ENCODE measurements around the gene LEF1.

Gene LEF1

GRCh38 chr4:108192935-108193334, 24.2 kb upstream of the LEF1 start:
- no peak for TF ChIP-seq CTCF (IDR thresholded peaks at IDR 0.05; ENCODE audit: insufficient read depth, missing control alignments)
- FAIRE-seq (no peak), DNase-seq (ENCODE audit: insufficient read length, low spot score) (no peak)

- no peak for TF ChIP-seq CTCF (IDR thresholded peaks at IDR 0.05; ENCODE audit: insufficient read depth, missing control alignments)
- FAIRE-seq (no peak), DNase-seq (ENCODE audit: insufficient read length, low spot score) (no peak)
Measured at GRCh38 chr4:108192056-108192455, 23.3 kb upstream of the LEF1 start.

- FAIRE-seq (no peak), DNase-seq (ENCODE audit: insufficient read length, low spot score) (no peak)
- TF ChIP-seq CTCF (IDR thresholded peaks at IDR 0.05; ENCODE audit: insufficient read depth, missing control alignments), result no peak
Measured at GRCh38 chr4:108191269-108191914, 22.7 kb upstream of the LEF1 start.

GRCh38 chr4:108188770-108189169, 20.0 kb upstream of the LEF1 start:
- DNase-seq (ENCODE audit: insufficient read length, low spot score) (no peak), FAIRE-seq (no peak)
- no peak for TF ChIP-seq CTCF (IDR thresholded peaks at IDR 0.05; ENCODE audit: insufficient read depth, missing control alignments)

GRCh38 chr4:108185252-108185651, 16.5 kb upstream of the LEF1 start:
- FAIRE-seq, result no peak
- TF ChIP-seq CTCF (IDR thresholded peaks at IDR 0.05; ENCODE audit: insufficient read depth, missing control alignments), result no peak
- DNase-seq (ENCODE audit: insufficient read length, low spot score), result no peak

- TF ChIP-seq CTCF (IDR thresholded peaks at IDR 0.05; ENCODE audit: insufficient read depth, missing control alignments), result no peak
- FAIRE-seq (no peak), DNase-seq (ENCODE audit: insufficient read length, low spot score) (no peak)
Measured at GRCh38 chr4:108184453-108185049, 15.8 kb upstream of the LEF1 start.

GRCh38 chr4:108181704-108182103, 13.0 kb upstream of the LEF1 start:
- FAIRE-seq, result no peak
- DNase-seq (ENCODE audit: insufficient read length, low spot score), result no peak
- TF ChIP-seq CTCF (IDR thresholded peaks at IDR 0.05; ENCODE audit: insufficient read depth, missing control alignments), result peak; percentile 12
